WTC11 (cell line): ENCODE results near the gene DUSP19. TPM values are rescaled to one million over a fixed set of nuclear protein-coding genes. Genes with fewer than 3 reads are reported as not detected.

Source experiments
- ATAC-seq: fragments of 200-7000 bp; cut with Tn5 transposase; 2 replicates; pipeline ENCODE4 v1.10.0; 2021; ENCODE audit warnings: mild to moderate bottlenecking, moderate library complexity
- CTCF ChIA-PET: fragments of 300-600 bp; sonication (Branson Sonifier 250); formaldehyde crosslinking; loops from one replicate; lab custom pipeline; 2021; ENCODE audit warnings: antibody characterized with exemption; lab: Charles Lee
- POLR2A ChIA-PET: fragments of 350-600 bp; sonication (Branson Sonifier 250); formaldehyde crosslinking; loops from one replicate; lab custom pipeline; 2021; ENCODE audit warnings: antibody characterized with exemption; lab: Charles Lee
- DNase-seq: peaks from one replicate; pipeline ENCODE4 v3.0.0; 2021; ENCODE audit warnings: low spot score
- H3K27ac Mint-ChIP-seq: 2 replicates; pipeline ENCODE4 v1.8.0; 2021; ENCODE audit warnings: mixed read lengths
- H3K27me3 Mint-ChIP-seq: 2 replicates; pipeline ENCODE4 v1.8.0; 2021; ENCODE audit warnings: low read depth, mild to moderate bottlenecking, moderate library complexity, mixed read lengths
- H3K36me3 Mint-ChIP-seq: 2 replicates; pipeline ENCODE4 v1.8.0; 2021; ENCODE audit warnings: mixed read lengths
- H3K4me1 Mint-ChIP-seq: 2 replicates; pipeline ENCODE4 v1.8.0; 2022; ENCODE audit warnings: mixed read lengths
- H3K4me3 Mint-ChIP-seq: 2 replicates; pipeline ENCODE4 v1.8.0; 2021; ENCODE audit warnings: mild to moderate bottlenecking, moderate library complexity, mixed read lengths
- H3K9me3 Mint-ChIP-seq: 2 replicates; pipeline ENCODE4 v1.8.0; 2021; ENCODE audit warnings: mixed read lengths
- FOXJ3 ChIP-seq: sonication (generic); formaldehyde crosslinking; IDR thresholded peaks from 2 replicates; pipeline ENCODE4 v1.9.0; 2021; ENCODE audit warnings: missing genetic modification reagents, mild to moderate bottlenecking, borderline replicate concordance
- GABPB1 ChIP-seq: sonication (generic); formaldehyde crosslinking; IDR thresholded peaks from 2 replicates; pipeline ENCODE4 v1.8.1; 2023; ENCODE audit warnings: mild to moderate bottlenecking, missing genetic modification reagents
- JUN ChIP-seq: sonication (generic); formaldehyde crosslinking; IDR thresholded peaks from 2 replicates; pipeline ENCODE4 v1.8.0; 2023; ENCODE audit warnings: mild to moderate bottlenecking, missing genetic modification reagents
- KAT7 ChIP-seq: sonication (generic); formaldehyde crosslinking; IDR thresholded peaks from 2 replicates; pipeline ENCODE4 v1.8.1; 2023; ENCODE audit warnings: missing genetic modification reagents, mild to moderate bottlenecking, borderline replicate concordance
- NFE2L1 ChIP-seq: sonication (generic); formaldehyde crosslinking; IDR thresholded peaks from 2 replicates; pipeline ENCODE4 v1.8.1; 2023; ENCODE audit warnings: missing genetic modification reagents
- NR2C2 ChIP-seq: sonication (generic); formaldehyde crosslinking; IDR thresholded peaks from 2 replicates; pipeline ENCODE4 v1.8.0; 2022; ENCODE audit warnings: mild to moderate bottlenecking, missing genetic modification reagents
- NR3C1 ChIP-seq: sonication (generic); formaldehyde crosslinking; conservative IDR thresholded peaks from 2 replicates; pipeline ENCODE4 v1.8.1; 2023; ENCODE audit warnings: low read depth, mild to moderate bottlenecking, missing genetic modification reagents
- PRRX2 ChIP-seq: fragments of 250-450 bp; sonication (Bioruptor Pico); IDR thresholded peaks from 2 replicates; pipeline ENCODE4 v1.8.0; 2021; ENCODE audit warnings: mild to moderate bottlenecking
- RELA ChIP-seq: sonication (generic); formaldehyde crosslinking; IDR thresholded peaks from 2 replicates; pipeline ENCODE4 v1.8.1; 2022; ENCODE audit warnings: missing genetic modification reagents, mild to moderate bottlenecking, borderline replicate concordance
- SMAD4 ChIP-seq: sonication (generic); formaldehyde crosslinking; IDR thresholded peaks from 2 replicates; pipeline ENCODE4 v1.8.0; 2022; ENCODE audit warnings: mild to moderate bottlenecking, missing genetic modification reagents
- TCF7 ChIP-seq: sonication (generic); formaldehyde crosslinking; IDR thresholded peaks from 2 replicates; pipeline ENCODE4 v1.8.0; 2022; ENCODE audit warnings: mild to moderate bottlenecking, low read depth, missing genetic modification reagents, moderate library complexity
- TEAD4 ChIP-seq: sonication (generic); formaldehyde crosslinking; IDR thresholded peaks from 2 replicates; pipeline ENCODE4 v1.8.0; 2022; ENCODE audit warnings: mild to moderate bottlenecking, missing genetic modification reagents
- TP53 ChIP-seq: sonication (generic); formaldehyde crosslinking; IDR thresholded peaks from 2 replicates; pipeline ENCODE4 v1.8.1; 2023; ENCODE audit warnings: mild to moderate bottlenecking, missing genetic modification reagents
- total RNA-seq: library from RNA; stranded (reverse); gene quantifications from 3 replicates; pipeline ENCODE4 v1.2.3, GENCODE V29; 2021
- TF ChIP-seq, protein P1 (sequence below): sonication (generic); formaldehyde crosslinking; IDR thresholded peaks from 2 replicates; pipeline ENCODE4 v1.8.1; 2022; ENCODE audit warnings: low read depth, missing genetic modification reagents, borderline replicate concordance
- TF ChIP-seq, protein P2 (sequence below): fragments of 250-450 bp; sonication (Bioruptor Pico); IDR thresholded peaks from 2 replicates; pipeline ENCODE4 v1.9.0; 2021; ENCODE audit warnings: mild to moderate bottlenecking
- TF ChIP-seq, protein P3 (sequence below): sonication (generic); formaldehyde crosslinking; IDR thresholded peaks from 2 replicates; pipeline ENCODE4 v1.8.0; 2022; ENCODE audit warnings: mild to moderate bottlenecking, missing genetic modification reagents
- TF ChIP-seq, protein P4 (sequence below): sonication (generic); formaldehyde crosslinking; IDR thresholded peaks from 2 replicates; pipeline ENCODE4 v1.8.0; 2022; ENCODE audit warnings: mild to moderate bottlenecking, missing genetic modification reagents
- TF ChIP-seq, protein P5 (sequence below): sonication (generic); formaldehyde crosslinking; IDR thresholded peaks from 2 replicates; pipeline ENCODE4 v1.8.1; 2023; ENCODE audit warnings: mild to moderate bottlenecking, missing genetic modification reagents
- TF ChIP-seq, protein P6 (sequence below): sonication (generic); formaldehyde crosslinking; IDR thresholded peaks from 2 replicates; pipeline ENCODE4 v1.8.1; 2022; ENCODE audit warnings: missing genetic modification reagents, borderline replicate concordance

The DUSP19 gene
- total RNA-seq, 1 experiment from 2014 or later: 3.9 TPM

DNA sequence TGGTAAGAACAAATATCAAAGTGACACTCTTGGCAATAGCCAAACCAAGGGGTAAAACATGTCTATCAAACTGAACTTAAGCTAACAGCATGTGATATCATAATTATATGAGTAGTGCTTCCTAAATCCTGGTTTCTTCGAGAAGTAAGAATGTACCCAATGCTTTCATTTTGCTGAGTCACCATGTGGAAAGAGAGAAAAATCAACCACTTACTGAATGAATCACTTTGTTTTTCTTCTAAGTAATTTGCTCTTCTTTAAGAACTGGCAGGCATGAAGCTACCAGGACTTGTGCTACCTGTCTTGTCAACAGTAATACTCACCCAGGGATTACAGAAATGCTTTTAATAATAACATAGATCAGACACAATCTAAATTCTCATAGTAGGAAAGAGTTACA is 19.0 kb upstream of the DUSP19 start:
- TF ChIP-seq KAT7 (CRISPR knock-in tag): no peak
- no peak for TF ChIP-seq NR2C2
- TF ChIP-seq, protein P1, sequence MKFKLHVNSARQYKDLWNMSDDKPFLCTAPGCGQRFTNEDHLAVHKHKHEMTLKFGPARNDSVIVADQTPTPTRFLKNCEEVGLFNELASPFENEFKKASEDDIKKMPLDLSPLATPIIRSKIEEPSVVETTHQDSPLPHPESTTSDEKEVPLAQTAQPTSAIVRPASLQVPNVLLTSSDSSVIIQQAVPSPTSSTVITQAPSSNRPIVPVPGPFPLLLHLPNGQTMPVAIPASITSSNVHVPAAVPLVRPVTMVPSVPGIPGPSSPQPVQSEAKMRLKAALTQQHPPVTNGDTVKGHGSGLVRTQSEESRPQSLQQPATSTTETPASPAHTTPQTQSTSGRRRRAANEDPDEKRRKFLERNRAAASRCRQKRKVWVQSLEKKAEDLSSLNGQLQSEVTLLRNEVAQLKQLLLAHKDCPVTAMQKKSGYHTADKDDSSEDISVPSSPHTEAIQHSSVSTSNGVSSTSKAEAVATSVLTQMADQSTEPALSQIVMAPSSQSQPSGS: no peak
- TF ChIP-seq, protein P2, sequence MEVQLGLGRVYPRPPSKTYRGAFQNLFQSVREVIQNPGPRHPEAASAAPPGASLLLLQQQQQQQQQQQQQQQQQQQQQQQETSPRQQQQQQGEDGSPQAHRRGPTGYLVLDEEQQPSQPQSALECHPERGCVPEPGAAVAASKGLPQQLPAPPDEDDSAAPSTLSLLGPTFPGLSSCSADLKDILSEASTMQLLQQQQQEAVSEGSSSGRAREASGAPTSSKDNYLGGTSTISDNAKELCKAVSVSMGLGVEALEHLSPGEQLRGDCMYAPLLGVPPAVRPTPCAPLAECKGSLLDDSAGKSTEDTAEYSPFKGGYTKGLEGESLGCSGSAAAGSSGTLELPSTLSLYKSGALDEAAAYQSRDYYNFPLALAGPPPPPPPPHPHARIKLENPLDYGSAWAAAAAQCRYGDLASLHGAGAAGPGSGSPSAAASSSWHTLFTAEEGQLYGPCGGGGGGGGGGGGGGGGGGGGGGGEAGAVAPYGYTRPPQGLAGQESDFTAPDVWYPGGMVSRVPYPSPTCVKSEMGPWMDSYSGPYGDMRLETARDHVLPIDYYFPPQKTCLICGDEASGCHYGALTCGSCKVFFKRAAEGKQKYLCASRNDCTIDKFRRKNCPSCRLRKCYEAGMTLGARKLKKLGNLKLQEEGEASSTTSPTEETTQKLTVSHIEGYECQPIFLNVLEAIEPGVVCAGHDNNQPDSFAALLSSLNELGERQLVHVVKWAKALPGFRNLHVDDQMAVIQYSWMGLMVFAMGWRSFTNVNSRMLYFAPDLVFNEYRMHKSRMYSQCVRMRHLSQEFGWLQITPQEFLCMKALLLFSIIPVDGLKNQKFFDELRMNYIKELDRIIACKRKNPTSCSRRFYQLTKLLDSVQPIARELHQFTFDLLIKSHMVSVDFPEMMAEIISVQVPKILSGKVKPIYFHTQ (CRISPR knock-in tag): no peak
- TF ChIP-seq TCF7 (CRISPR knock-in tag): no peak
- TF ChIP-seq, protein P3, sequence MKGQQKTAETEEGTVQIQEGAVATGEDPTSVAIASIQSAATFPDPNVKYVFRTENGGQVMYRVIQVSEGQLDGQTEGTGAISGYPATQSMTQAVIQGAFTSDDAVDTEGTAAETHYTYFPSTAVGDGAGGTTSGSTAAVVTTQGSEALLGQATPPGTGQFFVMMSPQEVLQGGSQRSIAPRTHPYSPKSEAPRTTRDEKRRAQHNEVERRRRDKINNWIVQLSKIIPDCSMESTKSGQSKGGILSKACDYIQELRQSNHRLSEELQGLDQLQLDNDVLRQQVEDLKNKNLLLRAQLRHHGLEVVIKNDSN (CRISPR knock-in tag): no peak
- TF ChIP-seq, protein P4, sequence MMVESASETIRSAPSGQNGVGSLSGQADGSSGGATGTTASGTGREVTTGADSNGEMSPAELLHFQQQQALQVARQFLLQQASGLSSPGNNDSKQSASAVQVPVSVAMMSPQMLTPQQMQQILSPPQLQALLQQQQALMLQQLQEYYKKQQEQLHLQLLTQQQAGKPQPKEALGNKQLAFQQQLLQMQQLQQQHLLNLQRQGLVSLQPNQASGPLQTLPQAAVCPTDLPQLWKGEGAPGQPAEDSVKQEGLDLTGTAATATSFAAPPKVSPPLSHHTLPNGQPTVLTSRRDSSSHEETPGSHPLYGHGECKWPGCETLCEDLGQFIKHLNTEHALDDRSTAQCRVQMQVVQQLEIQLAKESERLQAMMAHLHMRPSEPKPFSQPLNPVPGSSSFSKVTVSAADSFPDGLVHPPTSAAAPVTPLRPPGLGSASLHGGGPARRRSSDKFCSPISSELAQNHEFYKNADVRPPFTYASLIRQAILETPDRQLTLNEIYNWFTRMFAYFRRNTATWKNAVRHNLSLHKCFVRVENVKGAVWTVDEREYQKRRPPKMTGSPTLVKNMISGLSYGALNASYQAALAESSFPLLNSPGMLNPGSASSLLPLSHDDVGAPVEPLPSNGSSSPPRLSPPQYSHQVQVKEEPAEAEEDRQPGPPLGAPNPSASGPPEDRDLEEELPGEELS (CRISPR knock-in tag): no peak
- no peak for TF ChIP-seq SMAD4 (CRISPR knock-in tag)
- no peak for TF ChIP-seq FOXJ3 (CRISPR knock-in tag)
- no peak for TF ChIP-seq PRRX2 (CRISPR knock-in tag)
- TF ChIP-seq TEAD4 (CRISPR knock-in tag): no peak
- no peak for TF ChIP-seq NFE2L1 (CRISPR knock-in tag)
- TF ChIP-seq GABPB1: no peak
- TF ChIP-seq, protein P5, sequence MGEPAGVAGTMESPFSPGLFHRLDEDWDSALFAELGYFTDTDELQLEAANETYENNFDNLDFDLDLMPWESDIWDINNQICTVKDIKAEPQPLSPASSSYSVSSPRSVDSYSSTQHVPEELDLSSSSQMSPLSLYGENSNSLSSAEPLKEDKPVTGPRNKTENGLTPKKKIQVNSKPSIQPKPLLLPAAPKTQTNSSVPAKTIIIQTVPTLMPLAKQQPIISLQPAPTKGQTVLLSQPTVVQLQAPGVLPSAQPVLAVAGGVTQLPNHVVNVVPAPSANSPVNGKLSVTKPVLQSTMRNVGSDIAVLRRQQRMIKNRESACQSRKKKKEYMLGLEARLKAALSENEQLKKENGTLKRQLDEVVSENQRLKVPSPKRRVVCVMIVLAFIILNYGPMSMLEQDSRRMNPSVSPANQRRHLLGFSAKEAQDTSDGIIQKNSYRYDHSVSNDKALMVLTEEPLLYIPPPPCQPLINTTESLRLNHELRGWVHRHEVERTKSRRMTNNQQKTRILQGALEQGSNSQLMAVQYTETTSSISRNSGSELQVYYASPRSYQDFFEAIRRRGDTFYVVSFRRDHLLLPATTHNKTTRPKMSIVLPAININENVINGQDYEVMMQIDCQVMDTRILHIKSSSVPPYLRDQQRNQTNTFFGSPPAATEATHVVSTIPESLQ (CRISPR knock-in tag): no peak
- no peak for TF ChIP-seq RELA
- TF ChIP-seq TP53 (CRISPR knock-in tag): no peak
- TF ChIP-seq, protein P6, sequence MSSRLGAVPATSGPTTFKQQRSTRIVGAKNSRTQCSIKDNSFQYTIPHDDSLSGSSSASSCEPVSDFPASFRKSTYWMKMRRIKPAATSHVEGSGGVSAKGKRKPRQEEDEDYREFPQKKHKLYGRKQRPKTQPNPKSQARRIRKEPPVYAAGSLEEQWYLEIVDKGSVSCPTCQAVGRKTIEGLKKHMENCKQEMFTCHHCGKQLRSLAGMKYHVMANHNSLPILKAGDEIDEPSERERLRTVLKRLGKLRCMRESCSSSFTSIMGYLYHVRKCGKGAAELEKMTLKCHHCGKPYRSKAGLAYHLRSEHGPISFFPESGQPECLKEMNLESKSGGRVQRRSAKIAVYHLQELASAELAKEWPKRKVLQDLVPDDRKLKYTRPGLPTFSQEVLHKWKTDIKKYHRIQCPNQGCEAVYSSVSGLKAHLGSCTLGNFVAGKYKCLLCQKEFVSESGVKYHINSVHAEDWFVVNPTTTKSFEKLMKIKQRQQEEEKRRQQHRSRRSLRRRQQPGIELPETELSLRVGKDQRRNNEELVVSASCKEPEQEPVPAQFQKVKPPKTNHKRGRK (CRISPR knock-in tag): no peak
- TF ChIP-seq NR3C1 (CRISPR knock-in tag): no peak
- TF ChIP-seq JUN (CRISPR knock-in tag): no peak
- ATAC-seq (no peak), DNase-seq (no peak)
- H3K4me1 Mint-ChIP-seq: peaks cover 4% of the 10 kb centered on the region
- POLR2A ChIA-PET: no interaction called here
- CTCF ChIA-PET: interaction anchor here (1.4 kb wide), 1 partner anchor 11 kb away, joined by 4 read pairs; no protein-coding TSS in a partner anchor
- no peaks in the 10 kb centered on the region for H3K27me3 Mint-ChIP-seq
- no peaks in the 10 kb centered on the region for H3K9me3 Mint-ChIP-seq
- H3K36me3 Mint-ChIP-seq: no peaks in the 10 kb centered on the region
- 0 out of 2 replicates have a peak overlapping the region, but pooled peaks have one; percentile 13 for H3K27ac Mint-ChIP-seq
- H3K4me3 Mint-ChIP-seq: no peak overlapping the region
